ENCODE data around the gene PRSS36. TPM values are rescaled to one million over a fixed set of nuclear protein-coding genes. Genes with fewer than 3 reads are reported as not detected.

The PRSS36 gene
- polyA plus RNA-seq, 3 donors = 3.1 to 4.2 (median 3.4) TPM

- no peak overlapping the region for H3K27ac ChIP-seq (ENCODE audit: low read depth in 1 of 2, low read length in 2 of 2)
- DNase-seq = no peak
- Mint-ChIP-seq H3K4me1 (peaks cover 55% of the 10 kb centered on the region), H3K9me3 (no peaks in the 10 kb centered on the region), H3K36me3 (peaks cover 34 to 41% of the 10 kb centered on the region in 2 donors), H3K4me3 (no peak overlapping the region), H3K27me3 (ENCODE audit: low read depth in 3 of 3) (peaks cover 0 to 4% (median 1%) of the 10 kb centered on the region in 3 donors), H3K27ac (peak overlapping the region in 6 of 7 donors; percentile 3 to 89 (median 81))
- H3K4me1 ChIP-seq (ENCODE audit: control insufficient read depth in 1 of 2, insufficient read depth in 2 of 2, low read length in 2 of 2) = peaks cover 56 to 70% of the 10 kb centered on the region in 2 donors
- 94% methylated on average over 4 of the region's 6 CpGs for WGBS (ENCODE audit: insufficient coverage)
- no peaks in the 10 kb centered on the region for H3K9me3 ChIP-seq (replicated peaks in 1 of 2; ENCODE audit: control insufficient read depth in 1 of 2, insufficient read depth in 1 of 2, low read length in 2 of 2)
- H3K27me3 ChIP-seq (ENCODE audit: control insufficient read depth in 2 of 2, insufficient read depth in 2 of 2, low read length in 2 of 2) = no peaks in the 10 kb centered on the region
- H3K4me3 ChIP-seq (replicated peaks in 1 of 3; ENCODE audit: low read depth in 2 of 3, low read length in 3 of 3) = no peak overlapping the region
- intact Hi-C loops (cut with micrococcal nuclease) = no loop called here
- no peak overlapping the region for H2AFZ ChIP-seq (ENCODE audit: insufficient read depth, low read depth, low read length, poor library complexity, severe bottlenecking)
- H3K4me2 ChIP-seq (replicated peaks; ENCODE audit: extremely low read depth, low read length, poor library complexity, severe bottlenecking) = no peak overlapping the region
- no peak overlapping the region for H3K9ac ChIP-seq (ENCODE audit: insufficient read depth, low read length, poor library complexity, severe bottlenecking)
- no peaks in the 10 kb centered on the region for H4K20me1 ChIP-seq (ENCODE audit: insufficient read depth, low read length)
- H3K36me3 ChIP-seq (replicated peaks in 1 of 2; ENCODE audit: control insufficient read depth in 1 of 2, insufficient read depth in 2 of 2, low read length in 2 of 2) = peaks cover 23 to 32% of the 10 kb centered on the region in 2 donors
- no peak for TF ChIP-seq CTCF (IDR thresholded peaks at IDR 0.05)
- H3K79me2 ChIP-seq (ENCODE audit: insufficient read depth, low read length) = no peaks in the 10 kb centered on the region
These were observed 16.8 kb downstream of the PRSS36 start for GRCh38 chr16:31133046-31133501.

- Histone ChIP-seq H3K27me3 (ENCODE audit: control insufficient read depth in 2 of 2, insufficient read depth in 2 of 2, low read length in 2 of 2) (no peaks in the 10 kb centered on the region), H3K9ac (ENCODE audit: insufficient read depth, low read length, poor library complexity, severe bottlenecking) (no peak overlapping the region), H3K36me3 (replicated peaks in 1 of 2; ENCODE audit: control insufficient read depth in 1 of 2, insufficient read depth in 2 of 2, low read length in 2 of 2) (peaks cover 23 to 36% of the 10 kb centered on the region in 2 donors), H2AFZ (ENCODE audit: insufficient read depth, low read depth, low read length, poor library complexity, severe bottlenecking) (no peak overlapping the region), H3K4me2 (replicated peaks; ENCODE audit: extremely low read depth, low read length, poor library complexity, severe bottlenecking) (no peak overlapping the region), H3K4me1 (ENCODE audit: control insufficient read depth in 1 of 2, insufficient read depth in 2 of 2, low read length in 2 of 2) (peaks cover 62 to 76% of the 10 kb centered on the region in 2 donors), H3K27ac (ENCODE audit: low read depth in 1 of 2, low read length in 2 of 2) (no peak overlapping the region), H3K9me3 (replicated peaks in 1 of 2; ENCODE audit: control insufficient read depth in 1 of 2, insufficient read depth in 1 of 2, low read length in 2 of 2) (no peaks in the 10 kb centered on the region), H3K4me3 (replicated peaks in 1 of 3; ENCODE audit: low read depth in 2 of 3, low read length in 3 of 3) (no peak overlapping the region), H3K79me2 (ENCODE audit: insufficient read depth, low read length) (no peaks in the 10 kb centered on the region), H4K20me1 (ENCODE audit: insufficient read depth, low read length) (no peaks in the 10 kb centered on the region)
- H3K36me3 Mint-ChIP-seq = peaks cover 39 to 46% of the 10 kb centered on the region in 2 donors
- peaks cover 0 to 4% (median 0%) of the 10 kb centered on the region in 3 donors for H3K27me3 Mint-ChIP-seq (ENCODE audit: low read depth in 3 of 3)
- 95% methylated on average over 13 of the region's 20 CpGs for WGBS (ENCODE audit: insufficient coverage)
- H3K4me3 Mint-ChIP-seq = no peak overlapping the region
- peak in 1 of 3 donors; percentile 6 for DNase-seq
- H3K27ac Mint-ChIP-seq = peak overlapping the region in 3 of 7 donors; percentile 5 to 78 (median 37)
- peaks cover 0 to 2% (median 0%) of the 10 kb centered on the region in 7 donors for H3K9me3 Mint-ChIP-seq
- no peak for TF ChIP-seq CTCF (IDR thresholded peaks at IDR 0.05)
- peaks cover 62% of the 10 kb centered on the region for H3K4me1 Mint-ChIP-seq
- intact Hi-C loops (cut with micrococcal nuclease) = no loop called here
These were observed 17.4 kb downstream of the PRSS36 start for GRCh38 chr16:31132303-31132979.
